HG02642 (cell line): ENCODE data around the gene NPB.

Experiments
- ATAC-seq: cut with Tn5 transposase; IDR thresholded peaks from one replicate; pipeline ENCODE4 v1.9.1; 2021; ENCODE audit warnings: mild to moderate bottlenecking; ENCODE audit not compliant: unreplicated experiment, poor library complexity

The NPB gene

GRCh38 chr17:81902023-81902652 lies at the start of gene NPB:
TSS of gene NPB (plus strand) at chr17:81902238. CDS start at chr17:81902278, 40 bp downstream.
- no peak for ATAC-seq

GRCh38 chr17:81854974-81855774 lies 46.9 kb upstream of the NPB start:
- ATAC-seq, result no peak

GRCh38 chr17:81858170-81858966 lies 43.7 kb upstream of the NPB start:
- ATAC-seq, result no peak

GRCh38 chr17:81858967-81859905 lies 42.8 kb upstream of the NPB start:
- ATAC-seq, result no peak

DNA sequence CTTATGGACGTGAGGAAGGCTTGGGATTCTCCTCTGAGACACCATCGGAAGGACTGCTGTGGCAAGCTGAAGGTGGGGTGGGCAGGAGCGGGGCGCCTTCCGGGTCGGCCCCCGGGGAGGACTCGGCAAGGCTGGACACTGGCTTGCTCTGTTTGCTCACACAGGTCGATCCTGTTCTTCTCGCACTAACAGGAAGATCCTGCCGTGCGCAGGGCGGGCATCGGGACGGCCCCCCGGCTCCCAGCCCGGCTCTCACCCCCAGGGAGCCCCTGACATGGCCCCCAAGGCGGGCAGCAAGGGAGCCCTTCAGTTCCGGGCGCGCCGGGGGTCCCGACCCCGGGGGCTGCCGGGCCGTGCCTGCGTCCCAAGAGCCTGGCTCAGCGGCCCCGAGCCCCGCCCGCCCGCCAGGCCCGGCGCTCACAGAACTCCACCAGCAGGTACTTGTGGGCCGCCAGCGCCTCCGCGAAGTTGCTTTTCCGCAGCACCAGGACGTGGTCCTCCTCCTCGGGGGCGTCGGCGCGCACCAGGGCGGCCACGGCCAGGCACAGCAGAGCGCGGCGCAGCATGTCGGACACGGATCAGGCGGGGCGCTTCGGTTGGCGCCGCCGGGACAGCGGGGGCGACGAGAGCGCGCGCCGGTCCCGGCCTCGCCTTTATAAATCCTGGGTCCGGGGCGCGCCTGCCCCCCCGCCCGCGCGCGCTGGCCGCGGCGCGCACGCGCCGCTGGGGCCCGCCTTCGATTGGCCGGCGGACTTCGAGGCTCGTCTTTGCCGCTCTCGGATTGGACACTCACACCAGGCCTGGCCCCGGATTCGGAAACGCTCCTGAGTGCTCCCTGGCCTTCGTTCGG lies 41.9 kb upstream of the NPB start, which contains the start of gene P4HB:
Gene P4HB, minus strand, starts transcription at position 630 of the 850 bp plus-strand sequence. Its CDS starts 64 bp downstream, at position 566.
- peak; percentile 78 for ATAC-seq

- ATAC-seq, result peak; percentile 81
Measured at GRCh38 chr17:81860756-81861568, 41.1 kb upstream of the NPB start.

GRCh38 chr17:81863123-81863675 lies 38.8 kb upstream of the NPB start:
- ATAC-seq, result no peak

- ATAC-seq, result no peak
Measured at GRCh38 chr17:81863833-81864768, 37.9 kb upstream of the NPB start.

GRCh38 chr17:81865358-81865732 lies 36.7 kb upstream of the NPB start:
- no peak for ATAC-seq

DNA sequence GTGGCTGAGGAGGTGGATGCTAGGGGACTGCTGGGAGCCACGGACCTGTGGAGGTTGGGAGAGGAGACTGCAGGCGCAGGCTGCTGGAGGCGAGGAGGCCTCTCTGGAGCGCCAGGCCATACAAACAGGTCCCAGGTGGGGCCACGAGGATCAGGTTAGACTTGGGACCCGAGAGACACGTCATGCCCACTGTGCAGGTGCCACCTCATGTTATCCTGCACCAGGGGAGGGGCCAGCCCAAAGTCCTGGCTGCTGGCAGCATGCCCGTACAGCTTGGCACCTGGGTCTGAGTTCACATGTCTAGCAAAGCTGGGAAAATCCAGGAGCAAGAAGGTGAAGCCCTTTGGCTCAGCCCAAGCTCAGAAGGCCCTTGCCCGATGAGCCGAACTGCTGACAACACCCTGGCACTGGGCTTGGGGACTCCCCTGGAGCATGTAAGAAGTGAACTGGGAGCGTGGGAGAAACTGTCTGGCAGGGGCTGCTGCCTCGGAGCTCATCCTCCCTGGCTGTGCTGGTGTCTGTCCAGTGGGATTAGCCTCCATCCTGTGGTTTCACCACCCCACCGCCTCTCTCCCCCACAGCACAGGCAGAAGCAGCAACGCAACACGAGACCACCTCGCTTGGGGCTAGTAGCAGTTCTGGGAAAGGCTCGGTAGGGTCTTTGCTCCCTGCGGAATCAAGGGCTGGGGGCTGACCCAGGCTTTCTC lies 36.2 kb upstream of the NPB start:
- no peak for ATAC-seq

- ATAC-seq, result no peak
Measured at GRCh38 chr17:81866440-81867169, 35.4 kb upstream of the NPB start.

GRCh38 chr17:81867170-81867990 lies 34.7 kb upstream of the NPB start:
- ATAC-seq, result no peak

DNA sequence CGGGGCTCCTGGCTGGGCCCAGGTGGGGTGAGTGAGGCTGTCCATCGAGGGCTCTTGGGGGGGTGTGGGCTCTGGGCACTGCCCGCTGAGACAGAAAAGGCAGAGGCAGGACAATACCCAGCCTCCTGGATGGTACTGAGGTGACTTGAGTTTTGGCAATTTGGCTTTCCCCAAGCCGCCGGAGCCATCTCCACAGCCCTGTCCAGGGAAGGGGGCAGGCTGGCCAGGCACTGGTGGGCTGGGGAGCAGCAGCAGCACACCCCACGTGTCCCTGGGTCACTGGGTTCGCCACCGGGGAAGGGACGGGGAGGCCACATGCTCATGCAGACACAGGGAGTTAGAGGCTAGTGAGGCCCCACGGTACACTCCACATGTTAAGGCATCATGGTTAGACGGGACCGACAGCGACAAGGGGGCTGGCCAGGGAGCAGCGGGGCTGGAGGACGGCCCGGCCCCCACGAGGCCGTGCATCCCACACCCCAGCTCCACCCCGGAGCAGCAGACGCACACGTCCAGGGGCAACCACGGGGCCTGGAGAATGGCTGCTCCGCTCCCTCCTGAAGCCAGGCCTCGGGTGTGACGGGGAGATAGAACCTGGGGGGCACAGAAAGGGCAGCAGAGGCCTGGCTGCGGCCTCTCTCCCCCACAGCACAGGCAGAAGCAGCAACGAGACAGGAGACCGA lies 33.9 kb upstream of the NPB start:
- no peak for ATAC-seq

GRCh38 chr17:81868674-81869220 lies 33.3 kb upstream of the NPB start:
- ATAC-seq, result no peak
